GM15510 (cell line): Measurements from ENCODE around the gene TSPAN15.

ENCODE experiments used
- POLR2A ChIP-seq: IDR thresholded peaks from 3 replicates; pipeline ENCODE4 v1.6.1; 2011; ENCODE audit warnings: borderline replicate concordance; ENCODE audit not compliant: insufficient read length; ENCODE audit errors: extremely low read depth

TSPAN15 gene

GRCh38 chr10:69412232-69412790, 39.0 kb upstream of the TSPAN15 start:
- no peak for TF ChIP-seq POLR2A

DNA sequence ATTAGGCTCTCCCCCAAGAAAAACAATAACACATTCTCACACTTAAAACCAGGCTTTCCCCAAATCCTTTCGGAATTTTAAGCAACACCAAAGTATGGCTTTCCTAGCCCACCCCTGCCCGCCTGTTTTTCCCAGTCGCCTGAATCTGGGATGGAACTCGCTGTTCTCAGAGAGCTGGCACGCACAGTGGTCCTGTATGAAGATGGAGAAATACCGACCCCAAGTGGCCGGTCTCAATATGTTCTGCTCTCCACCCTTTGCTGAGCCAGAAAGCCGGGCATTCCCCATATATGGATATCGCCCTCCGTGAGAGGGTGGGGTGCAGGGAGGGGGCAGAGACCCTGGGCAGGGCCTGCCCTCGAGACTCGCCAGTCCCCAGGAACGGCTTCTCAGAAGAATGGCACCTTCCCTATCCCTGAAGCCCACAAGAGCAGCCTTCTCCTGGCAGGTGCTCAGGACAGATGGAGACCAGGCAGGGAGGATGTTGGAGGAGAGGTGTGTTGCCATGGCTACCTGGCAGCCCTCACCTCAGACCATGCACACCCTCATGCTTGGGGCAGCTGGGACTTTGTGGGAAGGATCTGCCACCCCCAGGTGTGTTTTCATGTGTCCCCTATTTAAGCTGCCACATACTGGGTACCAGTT, 37.9 kb upstream of the TSPAN15 start:
- no peak for TF ChIP-seq POLR2A

- TF ChIP-seq POLR2A, result no peak
Measured at GRCh38 chr10:69414036-69415018, 36.9 kb upstream of the TSPAN15 start.

GRCh38 chr10:69415049-69415448, 36.2 kb upstream of the TSPAN15 start:
- TF ChIP-seq POLR2A, result no peak

DNA sequence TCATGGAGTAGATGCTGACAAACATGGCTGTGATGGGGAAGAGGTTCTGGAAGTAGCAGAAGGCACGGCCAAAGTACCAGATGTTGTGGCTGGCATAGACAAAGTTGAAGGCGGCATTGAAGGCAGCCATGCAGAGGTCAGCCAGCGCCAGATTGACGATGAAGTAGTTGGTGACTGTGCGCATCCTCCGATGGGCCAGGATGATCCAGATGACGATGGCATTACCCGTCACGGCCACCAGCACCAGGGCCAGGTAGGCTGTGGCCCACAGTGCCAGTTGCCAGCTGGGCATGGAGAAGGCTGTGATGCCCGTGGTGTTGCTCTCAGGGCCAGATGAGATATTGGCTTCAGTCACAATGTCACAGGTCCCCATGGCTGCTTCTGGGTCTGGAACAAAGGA, 35.3 kb upstream of the TSPAN15 start:
- no peak for TF ChIP-seq POLR2A

GRCh38 chr10:69416695-69417094, 34.6 kb upstream of the TSPAN15 start, which contains the start of gene TACR2:
TACR2 (minus strand) TSS chr10:69416918; CDS start chr10:69416323, 595 bp downstream.
- no peak for TF ChIP-seq POLR2A

DNA sequence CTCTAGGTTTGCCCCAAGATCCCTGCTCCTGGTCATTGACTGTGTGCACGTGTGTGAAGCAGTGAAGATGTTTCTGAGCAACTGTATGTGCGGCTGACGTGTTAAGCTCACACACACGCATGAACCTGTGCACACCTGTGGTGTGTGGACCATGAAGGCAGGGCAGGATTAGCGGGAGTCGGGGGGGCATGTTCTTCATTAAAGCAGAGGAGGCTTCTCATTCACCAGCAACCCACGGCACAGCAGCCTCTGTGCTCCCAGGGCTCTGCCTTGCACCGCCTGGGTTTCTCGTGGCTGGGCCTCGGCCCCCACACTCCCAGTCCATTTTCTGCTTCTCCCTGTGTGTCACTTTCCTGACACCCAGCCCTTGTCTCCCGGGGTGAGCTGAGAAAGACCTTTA, 33.7 kb upstream of the TSPAN15 start:
- no peak for TF ChIP-seq POLR2A

DNA sequence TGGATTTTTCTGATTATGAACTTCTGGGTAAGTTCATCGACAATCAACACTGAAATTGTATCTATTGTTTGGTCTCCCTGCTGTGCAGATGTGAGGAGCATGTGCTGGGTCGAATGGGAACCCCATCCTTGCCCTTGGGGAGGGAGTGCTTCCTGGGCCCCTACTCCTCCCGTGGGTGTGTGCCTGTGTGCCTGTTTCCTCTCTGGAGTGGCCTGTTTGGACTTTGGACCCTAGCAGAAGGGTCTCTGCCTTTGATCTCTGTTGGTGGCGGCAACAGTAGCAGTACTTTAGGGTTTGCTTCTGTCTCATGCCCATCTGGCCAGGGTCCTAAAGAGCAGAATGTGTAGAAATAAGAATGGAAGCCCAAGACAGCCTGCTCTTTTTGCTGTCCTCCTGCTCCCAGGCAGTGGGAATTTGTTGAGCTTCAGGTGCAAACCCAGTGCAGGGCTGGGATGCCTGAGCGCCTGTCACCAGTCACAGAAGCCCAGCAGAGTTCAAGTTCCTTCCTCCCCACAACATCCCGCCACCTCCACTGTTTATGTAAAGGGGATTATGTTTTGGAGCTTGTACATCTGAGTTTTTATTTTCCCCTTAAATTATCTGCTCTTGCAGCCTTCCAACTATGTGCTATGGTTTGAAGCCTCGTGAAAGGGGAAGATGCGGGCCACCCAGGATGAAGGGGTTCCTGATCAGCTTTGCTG, 33.1 kb upstream of the TSPAN15 start:
- no peak for TF ChIP-seq POLR2A

DNA sequence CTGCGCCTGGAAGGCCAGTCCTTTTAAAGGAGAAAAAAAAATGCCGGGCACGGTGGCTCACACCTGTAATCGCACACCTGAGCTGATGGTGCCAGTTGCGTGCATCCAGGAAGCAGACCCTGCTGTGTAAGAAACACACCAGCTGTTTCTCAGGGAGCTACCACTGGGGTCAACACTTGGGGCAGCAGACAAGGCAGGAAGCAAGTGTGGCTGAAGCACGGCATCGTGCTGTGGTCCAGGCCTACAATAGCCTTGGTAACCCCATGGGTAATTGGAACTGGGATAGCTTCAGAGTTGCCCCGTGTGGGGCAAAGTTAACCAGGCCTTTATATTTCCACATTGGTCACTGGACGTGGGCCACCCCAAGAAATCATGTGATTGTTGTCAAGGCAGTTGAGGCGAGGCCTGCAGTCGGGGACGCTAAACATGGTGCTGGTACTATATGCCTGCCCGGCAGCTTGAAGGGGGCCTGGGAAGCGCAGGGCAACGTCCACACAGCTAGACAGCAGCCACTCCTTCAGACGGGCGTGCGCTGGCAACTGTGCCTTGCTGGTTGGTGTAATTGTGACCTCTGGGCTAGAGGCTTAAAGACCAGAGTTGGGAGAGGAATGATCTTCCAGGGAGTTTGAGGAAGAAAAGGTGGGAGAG, 32.0 kb upstream of the TSPAN15 start:
- TF ChIP-seq POLR2A, result no peak

DNA sequence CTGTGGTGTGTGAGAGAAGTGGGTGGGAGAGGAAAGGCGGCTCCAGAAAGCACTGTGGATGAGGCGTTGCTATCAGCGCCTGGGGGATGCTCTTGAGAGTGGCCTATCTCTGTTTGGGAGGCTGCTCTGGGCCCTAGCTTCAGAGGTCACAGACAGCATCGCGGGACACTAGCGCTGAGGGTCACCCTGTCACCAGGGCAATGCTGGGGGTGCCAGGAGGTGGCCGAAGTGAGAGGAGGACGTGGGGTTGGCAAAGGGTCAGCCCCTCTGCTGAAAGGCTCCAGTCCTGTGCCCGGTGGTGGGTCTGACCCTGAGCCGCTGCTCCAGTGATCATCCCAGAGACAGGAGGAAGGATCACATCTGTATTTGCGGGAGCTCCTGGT, 31.5 kb upstream of the TSPAN15 start:
- TF ChIP-seq POLR2A, result no peak

- no peak for TF ChIP-seq POLR2A
Measured at GRCh38 chr10:69421611-69422308, 29.5 kb upstream of the TSPAN15 start.

- no peak for TF ChIP-seq POLR2A
Measured at GRCh38 chr10:69422676-69423075, 28.6 kb upstream of the TSPAN15 start.

DNA sequence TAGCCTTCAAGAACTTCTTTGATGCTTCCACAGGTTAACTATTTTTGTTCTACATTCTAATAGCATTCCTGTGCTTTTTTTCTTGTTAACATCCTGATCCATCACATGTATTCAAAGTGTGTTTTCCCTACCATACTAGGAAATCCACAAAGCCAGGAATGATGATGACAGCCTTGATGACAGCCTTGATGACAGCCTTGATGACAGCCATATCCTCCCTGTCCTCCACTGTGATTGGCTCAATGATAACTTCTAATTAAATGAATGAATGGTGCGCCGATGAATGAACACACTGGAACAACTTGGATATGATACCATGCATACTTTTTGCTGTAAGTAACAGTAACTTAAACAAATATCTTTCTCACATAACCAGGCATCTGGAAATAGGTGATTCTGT, 26.2 kb upstream of the TSPAN15 start:
- no peak for TF ChIP-seq POLR2A
